GM23338 (cell line): Measurements from ENCODE around the gene AAGAB. TPM values are rescaled to one million over a fixed set of nuclear protein-coding genes. Genes with fewer than 3 reads are reported as not detected.

ENCODE experiments used
- ATAC-seq: fragments of 200-7000 bp; cut with Tn5 transposase; 3 replicates; pipeline ENCODE4 v1.9.1; 2020
- DNase-seq: peaks from one replicate; pipeline ENCODE4 v3.0.0-alpha.2; 2015; ENCODE audit warnings: low spot score
- H2AFZ ChIP-seq: fragments of 200-600 bp; sonication (generic); 2 replicates; pipeline ENCODE4 v1.8.0; 2016; ENCODE audit warnings: antibody characterized with exemption, mild to moderate bottlenecking, moderate library complexity
- H3F3A ChIP-seq: fragments of 200-600 bp; sonication (generic); replicated peaks from 2 replicates; pipeline ENCODE4 v1.8.0; 2017; ENCODE audit warnings: antibody characterized with exemption, mixed run types, low read depth
- H3K27ac ChIP-seq: fragments of 200-600 bp; sonication (generic); 2 replicates; pipeline ENCODE4 v1.6.1; 2016; ENCODE audit warnings: low read depth
- H3K27me3 ChIP-seq: fragments of 200-600 bp; sonication (generic); 2 replicates; pipeline ENCODE4 v1.8.0; 2016; ENCODE audit warnings: mild to moderate bottlenecking, mixed run types, moderate library complexity; ENCODE audit not compliant: insufficient read depth
- H3K36me3 ChIP-seq: fragments of 200-600 bp; sonication (generic); 2 replicates; pipeline ENCODE4 v1.8.0; 2016; ENCODE audit warnings: mild to moderate bottlenecking; ENCODE audit not compliant: insufficient read depth
- H3K4me1 ChIP-seq: fragments of 200-600 bp; sonication (generic); 2 replicates; pipeline ENCODE4 v1.8.0; 2016; ENCODE audit warnings: mild to moderate bottlenecking, moderate library complexity; ENCODE audit not compliant: insufficient read depth
- H3K4me2 ChIP-seq: fragments of 200-600 bp; sonication (generic); 2 replicates; pipeline ENCODE4 v1.7.1; 2017; ENCODE audit warnings: mixed run types
- H3K4me3 ChIP-seq: fragments of 200-600 bp; sonication (generic); 2 replicates; pipeline ENCODE4 v1.6.1; 2016; ENCODE audit warnings: mixed run types
- H3K79me2 ChIP-seq: fragments of 200-600 bp; sonication (generic); replicated peaks from 2 replicates; pipeline ENCODE4 v1.8.0; 2017; ENCODE audit warnings: mild to moderate bottlenecking; ENCODE audit not compliant: insufficient read depth
- H3K9me2 ChIP-seq: fragments of 200-600 bp; sonication (generic); 2 replicates; pipeline ENCODE4 v1.8.0; 2017; ENCODE audit not compliant: insufficient read depth
- H4K20me1 ChIP-seq: fragments of 200-600 bp; sonication (generic); replicated peaks from 2 replicates; pipeline ENCODE4 v1.8.0; 2017; ENCODE audit warnings: mild to moderate bottlenecking; ENCODE audit not compliant: insufficient read depth
- H3K27ac Mint-ChIP-seq: 2 replicates; pipeline ENCODE4 v1.8.0; 2020; ENCODE audit warnings: inconsistent platforms, mild to moderate bottlenecking, moderate library complexity, mixed read lengths
- H3K27me3 Mint-ChIP-seq: 3 replicates; pipeline ENCODE4 v1.8.0; 2022; ENCODE audit warnings: low read depth, mild to moderate bottlenecking, moderate library complexity, mixed read lengths, inconsistent platforms; ENCODE audit not compliant: insufficient read depth, poor library complexity
- H3K36me3 Mint-ChIP-seq: 3 replicates; pipeline ENCODE4 v1.8.0; 2021; ENCODE audit warnings: low read depth, mild to moderate bottlenecking, inconsistent platforms, moderate library complexity, mixed read lengths
- H3K4me1 Mint-ChIP-seq: 3 replicates; pipeline ENCODE4 v1.8.0; 2020; ENCODE audit warnings: mild to moderate bottlenecking, inconsistent platforms, mixed read lengths
- H3K4me3 Mint-ChIP-seq: 3 replicates; pipeline ENCODE4 v1.8.0; 2021; ENCODE audit warnings: moderate library complexity, mild to moderate bottlenecking, inconsistent platforms, mixed read lengths
- H3K9me3 Mint-ChIP-seq: 3 replicates; pipeline ENCODE4 v1.8.0; 2020; ENCODE audit warnings: moderate library complexity, mild to moderate bottlenecking, inconsistent platforms, mixed read lengths
- CREB1 ChIP-seq: fragments of 250-450 bp; sonication (Bioruptor Pico); IDR thresholded peaks from 2 replicates; pipeline ENCODE4 v1.5.0; 2020; ENCODE audit warnings: low read depth, mild to moderate bottlenecking, moderate library complexity
- CTCF ChIP-seq, 2 experiments: fragments of 200-600 bp in 1 of 2; sonication (generic) in 1 of 2; conservative IDR thresholded peaks; 2 replicates each; pipeline versions ENCODE4 v1.5.1 to v1.6.1; 2016 to 2017; ENCODE audit warnings: antibody characterized with exemption in 2 of 2, low read depth in 2 of 2, mild to moderate bottlenecking in 2 of 2, moderate library complexity in 1 of 2
- ETS1 ChIP-seq: IDR thresholded peaks from 2 replicates; pipeline ENCODE4 v1.6.1; 2016; ENCODE audit warnings: antibody characterized with exemption
- EZH2 ChIP-seq: fragments of 200-600 bp; sonication (generic); IDR thresholded peaks from one replicate; pipeline ENCODE4 v1.8.0; 2017; ENCODE audit warnings: antibody characterized with exemption, mild to moderate bottlenecking, low read depth; ENCODE audit not compliant: unreplicated experiment
- EZH2phosphoT487 ChIP-seq: fragments of 200-600 bp; sonication (generic); IDR thresholded peaks from one replicate; pipeline ENCODE4 v1.8.1; 2018; ENCODE audit warnings: antibody characterized with exemption; ENCODE audit not compliant: unreplicated experiment
- JUNB ChIP-seq: IDR thresholded peaks from one replicate; pipeline ENCODE4 v1.6.1; 2016; ENCODE audit warnings: antibody characterized with exemption; ENCODE audit not compliant: unreplicated experiment
- NANOG ChIP-seq: IDR thresholded peaks from 2 replicates; pipeline ENCODE4 v1.6.1; 2016; ENCODE audit warnings: antibody characterized with exemption, borderline replicate concordance
- POLR2AphosphoS5 ChIP-seq: IDR thresholded peaks from 2 replicates; pipeline ENCODE4 v1.6.1; 2016; ENCODE audit warnings: antibody characterized with exemption, low read depth
- REST ChIP-seq: IDR thresholded peaks from one replicate; pipeline ENCODE4 v1.6.1; 2018; ENCODE audit warnings: antibody characterized with exemption; ENCODE audit not compliant: unreplicated experiment
- STAT1 ChIP-seq: IDR thresholded peaks from one replicate; pipeline ENCODE4 v1.6.1; 2016; ENCODE audit warnings: antibody characterized with exemption; ENCODE audit not compliant: unreplicated experiment
- ZNF114 ChIP-seq: fragments of 250-450 bp; sonication (Bioruptor Pico); IDR thresholded peaks from 2 replicates; pipeline ENCODE4 v1.5.0; 2020; ENCODE audit warnings: mild to moderate bottlenecking, moderate library complexity
- ZNF331 ChIP-seq: fragments of 250-450 bp; sonication (Bioruptor Pico); IDR thresholded peaks from 2 replicates; pipeline ENCODE4 v1.5.0; 2020; ENCODE audit warnings: low read depth, mild to moderate bottlenecking, moderate library complexity
- ZNF462 ChIP-seq: fragments of 250-450 bp; sonication (Bioruptor Pico); IDR thresholded peaks from 2 replicates; pipeline ENCODE4 v1.5.0; 2020; ENCODE audit warnings: mild to moderate bottlenecking, moderate library complexity
- polyA plus RNA-seq: library from polyadenylated mRNA; unstranded; fragments of >200 nt; fragmentation: Nextera tagmentation; extraction: Ambion mirVana; gene quantifications from 2 replicates; pipeline ENCODE4 v1.2.1, GENCODE V29; 2016
- total RNA-seq: library from RNA; depleted of rRNA; stranded (reverse); fragments of >200 nt; shearing (Covaris generic); gene quantifications from 2 replicates; pipeline ENCODE4 v1.2.3, GENCODE V29; 2014

Gene AAGAB
- total and polyA plus RNA-seq, 2 experiments from 2014 or later = 20.8 to 42.8 TPM

DNA sequence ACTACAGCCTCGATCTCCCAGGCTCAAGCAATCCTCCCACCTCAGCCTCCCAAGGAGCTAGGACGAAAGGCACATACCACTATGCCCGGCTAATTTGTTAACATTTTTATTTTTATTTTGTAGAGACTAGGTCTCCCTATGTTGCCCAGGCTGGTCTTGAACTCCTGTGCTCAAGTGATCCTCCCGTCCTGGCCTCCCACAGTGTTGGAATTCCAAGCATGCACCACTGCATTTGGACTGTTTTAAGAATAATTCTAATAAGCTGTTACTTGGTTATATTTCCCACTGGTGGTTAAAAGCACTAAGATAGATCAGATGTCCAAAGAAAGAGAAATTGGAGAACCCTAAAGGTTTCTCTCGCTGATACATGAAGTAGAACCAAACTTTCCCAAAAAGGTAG, 3.1 kb downstream of the AAGAB start:
- H3K27me3 ChIP-seq = no peaks in the 10 kb centered on the region
- peaks cover 4% of the 10 kb centered on the region for H3K27me3 Mint-ChIP-seq
- H3K9me3 Mint-ChIP-seq = peaks cover 10% of the 10 kb centered on the region
- peaks cover 7% of the 10 kb centered on the region; the same call in 1 of the 2 replicates for H3K4me1 ChIP-seq
- no peaks in the 10 kb centered on the region for H3F3A ChIP-seq
- no peak overlapping the region for H3K27ac Mint-ChIP-seq
- H4K20me1 ChIP-seq = peaks cover 5% of the 10 kb centered on the region
- H3K36me3 Mint-ChIP-seq = peaks cover 20% of the 10 kb centered on the region
- H2AFZ ChIP-seq = no peak overlapping the region
- no peak overlapping the region for H3K27ac ChIP-seq
- H3K4me2 ChIP-seq = no peak overlapping the region
- DNase-seq = no peak
- H3K4me1 Mint-ChIP-seq = peaks cover 8% of the 10 kb centered on the region
- TF ChIP-seq POLR2AphosphoS5 = no peak
- no peak for TF ChIP-seq CTCF (conservative IDR thresholded peaks at IDR 0.05; ENCODE audit: low read depth in 2 of 2)
- TF ChIP-seq JUNB = no peak
- TF ChIP-seq EZH2phosphoT487 = no peak
- TF ChIP-seq ZNF462 = no peak
- TF ChIP-seq ETS1 = no peak
- TF ChIP-seq EZH2 = no peak
- no peak for TF ChIP-seq ZNF114 (CRISPR knock-in tag)
- no peak for TF ChIP-seq NANOG
- no peak for TF ChIP-seq CREB1 (CRISPR knock-in tag)
- no peak for TF ChIP-seq REST
- no peak for TF ChIP-seq STAT1
- TF ChIP-seq ZNF331 (CRISPR knock-in tag) = no peak
- no peak overlapping the region for H3K4me3 ChIP-seq
- H3K9me2 ChIP-seq = no peaks in the 10 kb centered on the region
- no peak for ATAC-seq
- H3K79me2 ChIP-seq = peaks cover 80% of the 10 kb centered on the region
- no peaks in the 10 kb centered on the region for H3K36me3 ChIP-seq
- no peak overlapping the region for H3K4me3 Mint-ChIP-seq
